K562 (cell line): ENCODE measurements around the gene RCOR2. TPM values are rescaled to one million over a fixed set of nuclear protein-coding genes. Genes with fewer than 3 reads are reported as not detected.

Experiments used
- CBFA2T3 ChIP-seq: fragments of 450-650 bp; IDR thresholded peaks from 2 replicates; pipeline ENCODE4 v1.6.1; 2017
- CCAR2 ChIP-seq: fragments of 200-400 bp; formaldehyde crosslinking; IDR thresholded peaks from 2 replicates; pipeline ENCODE4 v1.6.1; 2017; ENCODE audit warnings: mild to moderate bottlenecking, low read depth, low read length
- ELF4 ChIP-seq: fragments of 450-650 bp; formaldehyde crosslinking; IDR thresholded peaks from 2 replicates; pipeline ENCODE4 v1.4.0; 2022; ENCODE audit warnings: missing genetic modification characterization
- ESRRA ChIP-seq: fragments of 450-650 bp; IDR thresholded peaks from 2 replicates; pipeline ENCODE4 v1.6.1; 2014; ENCODE audit warnings: low read depth, mild to moderate bottlenecking, moderate library complexity, borderline replicate concordance
- ESRRB ChIP-seq: fragments of 250-450 bp; sonication (Bioruptor Pico); IDR thresholded peaks from 2 replicates; pipeline ENCODE4 v1.5.0; 2020; ENCODE audit warnings: mild to moderate bottlenecking, moderate library complexity, borderline replicate concordance
- ETS2 ChIP-seq: IDR thresholded peaks from 2 replicates; pipeline ENCODE4 v1.6.1; 2016; ENCODE audit warnings: borderline replicate concordance, missing genetic modification characterization, mild to moderate bottlenecking, moderate library complexity, missing compliant biosample characterization; ENCODE audit not compliant: poor library complexity, severe bottlenecking
- GABPA ChIP-seq: fragments of 200-800 bp; sonication (Bioruptor generic); conservative IDR thresholded peaks from 2 replicates; pipeline ENCODE4 v1.6.1; 2016; ENCODE audit warnings: low read depth, missing genetic modification characterization, missing compliant biosample characterization
- HEY1 ChIP-seq: fragments of 250-450 bp; sonication (Bioruptor Pico); IDR thresholded peaks from 2 replicates; pipeline ENCODE4 v1.5.0; 2020; ENCODE audit warnings: mild to moderate bottlenecking, moderate library complexity, borderline replicate concordance
- HOXB6 ChIP-seq: fragments of 250-450 bp; sonication (Bioruptor Pico); IDR thresholded peaks from 2 replicates; pipeline ENCODE4 v1.5.1; 2022; ENCODE audit warnings: mild to moderate bottlenecking, borderline replicate concordance
- KLF16 ChIP-seq: IDR thresholded peaks from 2 replicates; pipeline ENCODE4 v1.6.1; 2016; ENCODE audit warnings: antibody characterized with exemption
- MBD2 ChIP-seq: sonication (generic); IDR thresholded peaks from 2 replicates; pipeline ENCODE4 v1.6.1; 2016; ENCODE audit warnings: low read depth, borderline replicate concordance
- MEF2D ChIP-seq: conservative IDR thresholded peaks from 2 replicates; pipeline ENCODE4 v1.6.1; 2016; ENCODE audit warnings: low read depth, missing genetic modification characterization, missing compliant biosample characterization
- NRF1 ChIP-seq, 2 experiments: fragments of 450-650 bp; IDR thresholded peaks in 1 of 2; conservative IDR thresholded peaks in 1 of 2; 2 replicates each; pipeline ENCODE4 v1.6.1; 2014; ENCODE audit warnings: mild to moderate bottlenecking in 2 of 2
- STAG1 ChIP-seq: sonication (generic); formaldehyde crosslinking; IDR thresholded peaks from 2 replicates; pipeline ENCODE4 v1.5.0; 2020; ENCODE audit warnings: missing genetic modification reagents, borderline replicate concordance
- ZBTB40 ChIP-seq, 2 experiments: fragments of 450-650 bp in 1 of 2; sonication (generic) in 1 of 2; formaldehyde crosslinking in 1 of 2; IDR thresholded peaks; 2 replicates each; pipeline versions ENCODE4 v1.7.1 to v1.9.0; 2016 to 2022; ENCODE audit warnings: inconsistent platforms in 1 of 2, mild to moderate bottlenecking in 1 of 2, missing genetic modification reagents in 1 of 2
- ZNF217 ChIP-seq: sonication (generic); formaldehyde crosslinking; IDR thresholded peaks from 2 replicates; pipeline ENCODE4 v1.8.0; 2022; ENCODE audit warnings: mild to moderate bottlenecking, missing genetic modification reagents
- ZNF23 ChIP-seq: fragments of 250-450 bp; sonication (Bioruptor Pico); IDR thresholded peaks from 2 replicates; pipeline ENCODE4 v1.4.0; 2020; ENCODE audit warnings: mild to moderate bottlenecking
- ZNF239 ChIP-seq: fragments of 250-450 bp; sonication (Bioruptor Pico); IDR thresholded peaks from 2 replicates; pipeline ENCODE4 v1.4.0; 2020; ENCODE audit warnings: mild to moderate bottlenecking
- ZNF395 ChIP-seq: fragments of 200-800 bp; sonication (Bioruptor generic); IDR thresholded peaks from 2 replicates; pipeline ENCODE4 v1.6.1; 2017; ENCODE audit warnings: missing genetic modification characterization, missing compliant biosample characterization
- ZNF444 ChIP-seq: fragments of 250-450 bp; sonication (Bioruptor Pico); IDR thresholded peaks from 2 replicates; pipeline ENCODE4 v1.4.0; 2020; ENCODE audit warnings: mild to moderate bottlenecking, moderate library complexity
- polyA plus RNA-seq, 8 experiments: library from polyadenylated mRNA; depleted of rRNA in 4 of 8; stranded (reverse) in 5 of 8; unstranded in 3 of 8; fragments of >200 nt; fragmentation: Nextera tagmentation in 2 of 8; fragmentation: Illumina TruSeq in 1 of 8; extraction: Ambion mirVana in 2 of 8; extraction: Trizol in 1 of 8; gene quantifications; 2 replicates each; pipeline versions ENCODE4 v1.2.1 to v1.2.3, GENCODE V29; 2011 to 2014; ENCODE audit warnings: inconsistent platforms in 1 of 8, missing spikeins in 1 of 8
- total RNA-seq, 7 experiments: library from RNA; depleted of rRNA in 6 of 7; stranded (reverse); fragments of >200 nt in 6 of 7; fragmentation: Illumina TruSeq in 2 of 7; extraction: Trizol in 2 of 7; gene quantifications; 2 replicates each; pipeline versions ENCODE4 v1.2.1 to v1.2.3, GENCODE V29; 2011 to 2021; ENCODE audit warnings: low replicate concordance in 1 of 7

The RCOR2 gene
- total and polyA plus RNA-seq, 9 of the 15 experiments (the other 6 are each of a cell fraction or from before 2014, with no cell fraction given), result 0.04 to 6.5 (median 2.5) TPM; not detected in 1

- no peak for TF ChIP-seq ZNF395 (CRISPR knock-in tag)
- TF ChIP-seq NRF1 (conservative IDR thresholded peaks at IDR 0.05 in 1 of 2, IDR thresholded peaks at IDR 0.05 in 1 of 2), result no peak
- no peak for TF ChIP-seq HOXB6 (CRISPR knock-in tag)
- no peak for TF ChIP-seq ZNF239
- no peak for TF ChIP-seq KLF16
- TF ChIP-seq MEF2D (tag), result no peak
- no peak for TF ChIP-seq HEY1
- TF ChIP-seq GABPA (tag), result peak; percentile 10; the same call in 1 of the 2 replicates
- no peak for TF ChIP-seq ZNF444 (CRISPR knock-in tag)
- TF ChIP-seq CBFA2T3, result peak; percentile 11; the same call in 1 of the 2 replicates
- TF ChIP-seq ZNF217, result no peak
- TF ChIP-seq ELF4 (CRISPR knock-in tag), result no peak
- TF ChIP-seq MBD2, result no peak
- TF ChIP-seq ESRRA, result no peak
- TF ChIP-seq CCAR2, result no peak
- TF ChIP-seq ZNF23 (CRISPR knock-in tag), result no peak
- 0 out of 2 replicates have a peak, but pooled peaks have one; percentile 42 for TF ChIP-seq ZBTB40 (IDR thresholded peaks at IDR 0.05)
- TF ChIP-seq ZBTB40 (CRISPR knock-in tag; IDR thresholded peaks at IDR 0.05), result no peak
- TF ChIP-seq ETS2 (tag), result no peak
- TF ChIP-seq ESRRB (CRISPR knock-in tag), result no peak
- TF ChIP-seq STAG1 (CRISPR knock-in tag), result 0 out of 2 replicates have a peak, but pooled peaks have one; percentile 14
Measured at GRCh38 chr11:63939397-63939891, 22.5 kb upstream of the RCOR2 start (continued).
